GM08714 (cell line): ENCODE results near the gene MAML3.

ENCODE experiments used
- H3K4me3 ChIP-seq: fragments of 200-500 bp; sonication (Bioruptor generic); 2 replicates; pipeline ENCODE4 v1.5.1; 2014; ENCODE audit warnings: mild to moderate bottlenecking, low read length, inconsistent platforms
- ZNF274 ChIP-seq: IDR thresholded peaks from 2 replicates; pipeline ENCODE4 v1.6.1; 2012; ENCODE audit warnings: mild to moderate bottlenecking, low read depth, low read length

Gene MAML3

GRCh38 chr4:140153718-140154571 lies at the start of gene MAML3:
MAML3 (minus strand) TSS chr4:140154184; CDS start chr4:140153327, 857 bp downstream.
- TF ChIP-seq ZNF274 = no peak
- peak within 1 kb of the TSS; percentile 72 for H3K4me3 ChIP-seq

- no peak for TF ChIP-seq ZNF274
Observed at GRCh38 chr4:140198942-140199341, 45.0 kb upstream of the MAML3 start.

GRCh38 chr4:140195806-140196205 lies 41.8 kb upstream of the MAML3 start:
- H3K4me3 ChIP-seq = no peak overlapping the region
- no peak for TF ChIP-seq ZNF274

More at GRCh38 chr4:140198942-140199341, 45.0 kb upstream of the MAML3 start:
- no peak overlapping the region for H3K4me3 ChIP-seq

- no peak overlapping the region for H3K4me3 ChIP-seq
- no peak for TF ChIP-seq ZNF274
Observed at GRCh38 chr4:140189805-140190204, 35.8 kb upstream of the MAML3 start.

GRCh38 chr4:140188975-140189374 lies 35.0 kb upstream of the MAML3 start:
- TF ChIP-seq ZNF274 = no peak
- no peak overlapping the region for H3K4me3 ChIP-seq

GRCh38 chr4:140187316-140187695 lies 33.3 kb upstream of the MAML3 start:
- H3K4me3 ChIP-seq = no peak overlapping the region
- no peak for TF ChIP-seq ZNF274

- TF ChIP-seq ZNF274 = no peak
- no peak overlapping the region for H3K4me3 ChIP-seq
Observed at GRCh38 chr4:140186651-140187315, 32.8 kb upstream of the MAML3 start.

- TF ChIP-seq ZNF274 = no peak
- no peak overlapping the region for H3K4me3 ChIP-seq
Observed at GRCh38 chr4:140186082-140186438, 32.1 kb upstream of the MAML3 start.

- TF ChIP-seq ZNF274 = no peak
- H3K4me3 ChIP-seq = no peak overlapping the region
Observed at GRCh38 chr4:140185412-140186081, 31.6 kb upstream of the MAML3 start.

- no peak overlapping the region for H3K4me3 ChIP-seq
- TF ChIP-seq ZNF274 = no peak
Observed at GRCh38 chr4:140183270-140183669, 29.3 kb upstream of the MAML3 start.

- TF ChIP-seq ZNF274 = no peak
Observed at GRCh38 chr4:140180577-140180976, 26.6 kb upstream of the MAML3 start.

GRCh38 chr4:140176735-140177134 lies 22.8 kb upstream of the MAML3 start:
- H3K4me3 ChIP-seq = no peak overlapping the region
- no peak for TF ChIP-seq ZNF274

More at GRCh38 chr4:140180577-140180976, 26.6 kb upstream of the MAML3 start:
- H3K4me3 ChIP-seq = no peak overlapping the region

GRCh38 chr4:140174543-140174942 lies 20.6 kb upstream of the MAML3 start:
- TF ChIP-seq ZNF274 = no peak
- no peak overlapping the region for H3K4me3 ChIP-seq

- no peak for TF ChIP-seq ZNF274
- H3K4me3 ChIP-seq = no peak overlapping the region
Observed at GRCh38 chr4:140172960-140173359, 19.0 kb upstream of the MAML3 start.

- H3K4me3 ChIP-seq = no peak overlapping the region
- no peak for TF ChIP-seq ZNF274
Observed at GRCh38 chr4:140170299-140170698, 16.3 kb upstream of the MAML3 start.
